H1 (cell line): ENCODE results near the gene RANBP17.

Experiments
- POLR2AphosphoS5 ChIP-seq: IDR thresholded peaks from 2 replicates; pipeline ENCODE4 v1.6.1; 2011; ENCODE audit warnings: low read depth, low read length
- TAF1 ChIP-seq: IDR thresholded peaks from 2 replicates; pipeline ENCODE4 v1.6.1; 2011; ENCODE audit warnings: mild to moderate bottlenecking, low read depth, low read length
- YY1 ChIP-seq: IDR thresholded peaks from 2 replicates; pipeline ENCODE4 v1.6.1; 2011; ENCODE audit warnings: low read depth, mild to moderate bottlenecking, low read length
- TF ChIP-seq, protein P1 (sequence below), 3 experiments: IDR thresholded peaks; 1 replicate in 2 of 3; 2 replicates in 1 of 3; pipeline versions ENCODE4 v1.5.1 to v1.6.1; 2011; ENCODE audit warnings: low read length in 3 of 3, mild to moderate bottlenecking in 3 of 3, inconsistent platforms in 2 of 3, low read depth in 1 of 3, moderate library complexity in 1 of 3; ENCODE audit not compliant: insufficient read depth in 1 of 3; ENCODE audit errors: control extremely low read depth in 1 of 3

DNA sequence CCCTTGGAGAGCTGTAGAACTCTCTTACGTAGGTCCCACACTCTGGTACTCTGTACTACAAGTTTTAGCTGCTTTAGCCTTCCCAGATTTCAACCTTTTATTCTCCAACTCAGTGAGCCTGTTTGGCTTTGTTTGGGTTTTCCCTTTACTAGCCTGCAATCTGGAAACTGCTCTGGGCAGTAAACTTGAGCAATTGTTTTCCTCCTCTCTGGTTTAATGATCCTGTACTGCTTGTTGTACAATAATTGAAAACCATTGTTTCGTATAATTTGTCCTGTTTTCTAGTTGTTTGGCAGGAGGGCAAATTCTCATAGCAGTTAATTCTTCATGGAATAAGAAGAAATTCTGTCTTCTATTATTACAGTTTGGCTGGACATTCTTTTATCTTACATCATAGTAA, 384.4 kb downstream of the RANBP17 start:
- TF ChIP-seq TAF1 (no peak), YY1 (no peak), POLR2AphosphoS5 (no peak)
- TF ChIP-seq, protein P1, sequence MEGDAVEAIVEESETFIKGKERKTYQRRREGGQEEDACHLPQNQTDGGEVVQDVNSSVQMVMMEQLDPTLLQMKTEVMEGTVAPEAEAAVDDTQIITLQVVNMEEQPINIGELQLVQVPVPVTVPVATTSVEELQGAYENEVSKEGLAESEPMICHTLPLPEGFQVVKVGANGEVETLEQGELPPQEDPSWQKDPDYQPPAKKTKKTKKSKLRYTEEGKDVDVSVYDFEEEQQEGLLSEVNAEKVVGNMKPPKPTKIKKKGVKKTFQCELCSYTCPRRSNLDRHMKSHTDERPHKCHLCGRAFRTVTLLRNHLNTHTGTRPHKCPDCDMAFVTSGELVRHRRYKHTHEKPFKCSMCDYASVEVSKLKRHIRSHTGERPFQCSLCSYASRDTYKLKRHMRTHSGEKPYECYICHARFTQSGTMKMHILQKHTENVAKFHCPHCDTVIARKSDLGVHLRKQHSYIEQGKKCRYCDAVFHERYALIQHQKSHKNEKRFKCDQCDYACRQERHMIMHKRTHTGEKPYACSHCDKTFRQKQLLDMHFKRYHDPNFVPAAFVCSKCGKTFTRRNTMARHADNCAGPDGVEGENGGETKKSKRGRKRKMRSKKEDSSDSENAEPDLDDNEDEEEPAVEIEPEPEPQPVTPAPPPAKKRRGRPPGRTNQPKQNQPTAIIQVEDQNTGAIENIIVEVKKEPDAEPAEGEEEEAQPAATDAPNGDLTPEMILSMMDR (IDR thresholded peaks at IDR 0.05; ENCODE audit: control extremely low read depth in 1 of 3, insufficient read depth in 1 of 3, low read depth in 1 of 3, low read length in 3 of 3) = no peak
